Activated CD4-positive, alpha-beta memory T cell treated with anti-CD3 and anti-CD28 coated beads for 36 hours (primary cell): ENCODE data around the gene ADGRG1. TPM values are rescaled to one million over a fixed set of nuclear protein-coding genes. Genes with fewer than 3 reads are reported as not detected.
A peak's percentile ranks its signal among the peaks of the same experiment; 100 is the strongest.

Experiments
- CTCF ChIA-PET: fragments of 350-600 bp; sonication (Branson Sonifier 250); formaldehyde crosslinking; loops from one replicate; lab custom pipeline; 2021; ENCODE audit warnings: antibody characterized with exemption, inconsistent platforms; lab: Charles Lee
- POLR2A ChIA-PET: fragments of 350-600 bp; sonication (Branson Sonifier 250); formaldehyde crosslinking; loops from one replicate; lab custom pipeline; 2021; ENCODE audit warnings: antibody characterized with exemption; lab: Charles Lee
- DNase-seq: peaks from one replicate; pipeline ENCODE4 v3.0.0-alpha.2; 2020
- H3K27ac Mint-ChIP-seq: one replicate; pipeline ENCODE4 v1.8.0; 2021; ENCODE audit warnings: mixed read lengths
- H3K27me3 Mint-ChIP-seq: one replicate; pipeline ENCODE4 v1.8.0; 2021; ENCODE audit warnings: mixed read lengths
- H3K36me3 Mint-ChIP-seq: one replicate; pipeline ENCODE4 v1.8.0; 2021; ENCODE audit warnings: mixed read lengths
- H3K4me1 Mint-ChIP-seq: one replicate; pipeline ENCODE4 v1.8.0; 2021; ENCODE audit warnings: low read depth, mixed read lengths
- H3K4me3 Mint-ChIP-seq: one replicate; pipeline ENCODE4 v1.8.0; 2021; ENCODE audit warnings: mild to moderate bottlenecking, mixed read lengths
- H3K9me3 Mint-ChIP-seq: one replicate; pipeline ENCODE4 v1.8.0; 2021; ENCODE audit warnings: mixed read lengths
- intact Hi-C: fragments of 100-400 bp; cut with micrococcal nuclease; formaldehyde crosslinking; loops from one replicate; pipeline ENCODE4 v1.15.1; 2023
- total RNA-seq, 2 experiments: library from RNA; stranded (reverse); gene quantifications; one replicate each; pipeline ENCODE4 v1.2.3, GENCODE V29; 2021

ADGRG1 gene
- total RNA-seq, 2 experiments from 2014 or later = 4.7 to 6.0 TPM

- Mint-ChIP-seq H3K27ac (no peak within 1 kb of the TSS), H3K4me3 (no peak within 1 kb of the TSS), H3K4me1 (peaks cover 5% of the 10 kb centered on the region), H3K36me3 (no peaks in the 10 kb centered on the region), H3K9me3 (no peaks in the 10 kb centered on the region), H3K27me3 (no peaks in the 10 kb centered on the region)
- POLR2A ChIA-PET = no interaction called here
- peak; percentile 21 for DNase-seq
- intact Hi-C loops = no loop called here
- CTCF ChIA-PET = no interaction called here
Measured at GRCh38 chr16:57694725-57695679, 66.6 kb downstream of the ADGRG1 start, which contains the start of gene DRC7. Gene DRC7, plus strand, starts transcription at chr16:57694806. Its CDS starts 3,144 bp downstream, at chr16:57697950.

DNA sequence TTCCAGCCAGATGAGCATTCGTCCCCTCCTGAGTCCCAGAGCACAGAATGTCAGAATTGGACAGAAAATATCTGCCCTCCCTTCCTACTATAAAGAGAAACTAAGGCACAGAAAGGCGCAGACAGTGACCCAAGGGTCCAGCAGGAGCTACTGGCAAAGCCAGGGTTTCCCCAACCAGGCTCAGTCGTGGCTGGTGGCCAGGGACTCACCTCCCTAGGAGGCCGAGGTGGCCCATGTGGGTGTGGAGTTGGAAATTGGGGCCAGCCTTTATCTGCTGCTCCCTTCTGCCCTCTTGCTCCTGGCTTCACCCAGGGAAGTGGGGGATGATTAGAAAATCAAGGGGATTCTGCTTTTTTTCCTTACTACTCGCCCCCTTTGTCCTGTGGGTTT, 67.2 kb downstream of the ADGRG1 start:
- intact Hi-C loops = no loop called here
- ChIA-PET CTCF (no interaction called here), POLR2A (no interaction called here)
- Mint-ChIP-seq H3K4me1 (peaks cover 3% of the 10 kb centered on the region), H3K4me3 (no peak overlapping the region), H3K9me3 (no peaks in the 10 kb centered on the region), H3K36me3 (no peaks in the 10 kb centered on the region), H3K27me3 (no peaks in the 10 kb centered on the region), H3K27ac (no peak overlapping the region)
- no peak for DNase-seq

- Mint-ChIP-seq H3K4me1 (peaks cover 3% of the 10 kb centered on the region), H3K9me3 (no peaks in the 10 kb centered on the region), H3K4me3 (no peak overlapping the region), H3K36me3 (no peaks in the 10 kb centered on the region), H3K27ac (no peak overlapping the region), H3K27me3 (no peaks in the 10 kb centered on the region)
- intact Hi-C loops = no loop called here
- POLR2A ChIA-PET = no interaction called here
- no peak for DNase-seq
- CTCF ChIA-PET = no interaction called here
Measured at GRCh38 chr16:57696240-57696639, 67.8 kb downstream of the ADGRG1 start.

DNA sequence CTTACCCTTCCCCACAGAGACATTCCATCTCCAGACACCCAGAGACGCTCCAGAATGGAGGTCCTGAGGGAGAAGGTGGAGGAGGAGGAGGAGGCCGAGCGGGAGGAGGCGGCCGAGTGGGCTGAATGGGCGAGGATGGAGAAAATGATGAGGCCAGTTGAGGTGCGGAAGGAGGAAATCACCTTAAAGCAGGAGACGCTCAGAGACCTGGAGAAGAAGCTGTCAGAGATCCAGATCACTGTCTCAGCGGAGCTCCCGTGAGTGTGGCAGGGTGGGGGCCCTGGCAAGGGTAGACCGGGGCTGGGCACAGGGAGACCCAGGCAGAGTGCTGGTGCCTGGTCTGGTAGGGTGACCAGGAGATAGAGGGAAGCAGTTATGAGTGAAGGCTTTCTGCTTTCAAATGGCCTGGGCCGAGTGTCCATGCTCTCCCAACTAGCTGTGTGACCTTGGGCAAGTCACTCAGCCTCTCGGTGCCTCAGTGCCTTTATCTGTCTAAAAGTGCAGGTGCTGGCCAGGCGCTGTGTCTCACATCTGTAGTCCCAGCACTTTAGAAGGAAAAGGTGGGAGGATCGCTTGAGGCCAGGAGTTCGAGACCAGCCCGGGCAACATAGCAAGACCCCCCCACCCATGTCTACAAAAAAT, 69.6 kb downstream of the ADGRG1 start:
- Mint-ChIP-seq H3K9me3 (no peaks in the 10 kb centered on the region), H3K36me3 (no peaks in the 10 kb centered on the region), H3K4me3 (no peak overlapping the region), H3K27me3 (no peaks in the 10 kb centered on the region), H3K4me1 (peaks cover 3% of the 10 kb centered on the region), H3K27ac (no peak overlapping the region)
- CTCF ChIA-PET = no interaction called here
- no peak for DNase-seq
- intact Hi-C loops = no loop called here
- POLR2A ChIA-PET = no interaction called here

DNA sequence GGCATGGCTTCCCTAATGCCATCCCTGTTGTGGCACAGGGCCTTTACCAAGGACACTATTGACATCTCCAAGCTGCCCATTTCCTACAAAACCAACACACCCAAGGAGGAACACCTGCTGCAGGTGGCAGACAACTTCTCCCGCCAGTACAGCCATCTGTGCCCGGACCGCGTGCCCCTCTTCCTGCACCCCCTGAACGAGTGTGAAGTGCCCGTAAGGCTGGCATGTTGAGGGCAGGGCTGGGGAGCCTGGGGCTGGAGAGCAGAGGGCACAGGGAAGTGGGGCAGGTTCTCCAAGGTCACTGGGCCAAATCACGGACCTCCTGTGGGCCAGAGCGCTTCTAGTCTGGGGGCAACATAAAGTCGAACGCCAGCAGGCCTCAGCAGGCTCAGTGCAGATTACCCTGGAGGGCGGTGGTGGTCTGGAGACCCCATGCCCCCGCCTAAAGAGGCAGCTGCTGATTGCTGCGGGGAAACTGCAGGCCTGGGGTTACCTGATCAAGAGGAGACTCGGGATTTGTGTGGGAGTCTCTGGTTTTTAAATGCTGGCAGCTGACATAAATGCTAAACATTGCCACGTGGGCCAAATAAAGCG, 70.5 kb downstream of the ADGRG1 start:
- no peak overlapping the region for H3K27ac Mint-ChIP-seq
- intact Hi-C loops = no loop called here
- peaks cover 3% of the 10 kb centered on the region for H3K4me1 Mint-ChIP-seq
- ChIA-PET POLR2A (no interaction called here), CTCF (no interaction called here)
- H3K27me3 Mint-ChIP-seq = no peaks in the 10 kb centered on the region
- H3K4me3 Mint-ChIP-seq = no peak overlapping the region
- no peaks in the 10 kb centered on the region for H3K36me3 Mint-ChIP-seq
- no peak for DNase-seq
- H3K9me3 Mint-ChIP-seq = no peaks in the 10 kb centered on the region

GRCh38 chr16:57699481-57699880, 71.1 kb downstream of the ADGRG1 start:
- intact Hi-C loops = no loop called here
- Mint-ChIP-seq H3K27me3 (no peaks in the 10 kb centered on the region), H3K36me3 (no peaks in the 10 kb centered on the region), H3K4me1 (peaks cover 3% of the 10 kb centered on the region), H3K27ac (no peak overlapping the region), H3K4me3 (no peak overlapping the region), H3K9me3 (no peaks in the 10 kb centered on the region)
- no peak for DNase-seq
- ChIA-PET CTCF (no interaction called here), POLR2A (no interaction called here)

DNA sequence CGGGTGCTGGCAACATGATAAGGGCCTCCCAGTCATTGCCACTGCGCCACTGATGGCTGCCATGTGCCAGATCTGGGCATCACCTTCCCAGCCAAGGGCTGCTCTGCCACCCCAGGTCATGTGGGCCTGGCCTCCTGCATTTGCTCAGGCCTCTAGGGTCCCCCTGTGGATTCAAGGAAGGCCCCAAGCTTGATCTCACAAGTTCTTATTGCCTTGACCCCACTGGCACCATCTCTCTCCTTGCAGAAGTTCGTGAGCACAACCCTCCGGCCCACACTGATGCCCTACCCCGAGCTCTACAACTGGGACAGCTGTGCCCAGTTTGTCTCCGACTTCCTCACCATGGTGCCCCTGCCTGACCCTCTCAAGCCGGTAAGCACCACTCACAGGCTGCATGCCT, 71.5 kb downstream of the ADGRG1 start:
- intact Hi-C loops = no loop called here
- no peaks in the 10 kb centered on the region for H3K9me3 Mint-ChIP-seq
- ChIA-PET CTCF (no interaction called here), POLR2A (no interaction called here)
- H3K27ac Mint-ChIP-seq = no peak overlapping the region
- no peak overlapping the region for H3K4me3 Mint-ChIP-seq
- DNase-seq = no peak
- no peaks in the 10 kb centered on the region for H3K27me3 Mint-ChIP-seq
- no peaks in the 10 kb centered on the region for H3K36me3 Mint-ChIP-seq
- H3K4me1 Mint-ChIP-seq = no peaks in the 10 kb centered on the region

GRCh38 chr16:57700781-57701551, 72.5 kb downstream of the ADGRG1 start:
- Mint-ChIP-seq H3K27ac (no peak overlapping the region), H3K36me3 (no peaks in the 10 kb centered on the region), H3K9me3 (no peaks in the 10 kb centered on the region), H3K4me3 (no peak overlapping the region), H3K4me1 (no peaks in the 10 kb centered on the region), H3K27me3 (no peaks in the 10 kb centered on the region)
- CTCF ChIA-PET = no interaction called here
- no peak for DNase-seq
- intact Hi-C loops = no loop called here
- POLR2A ChIA-PET = no interaction called here

DNA sequence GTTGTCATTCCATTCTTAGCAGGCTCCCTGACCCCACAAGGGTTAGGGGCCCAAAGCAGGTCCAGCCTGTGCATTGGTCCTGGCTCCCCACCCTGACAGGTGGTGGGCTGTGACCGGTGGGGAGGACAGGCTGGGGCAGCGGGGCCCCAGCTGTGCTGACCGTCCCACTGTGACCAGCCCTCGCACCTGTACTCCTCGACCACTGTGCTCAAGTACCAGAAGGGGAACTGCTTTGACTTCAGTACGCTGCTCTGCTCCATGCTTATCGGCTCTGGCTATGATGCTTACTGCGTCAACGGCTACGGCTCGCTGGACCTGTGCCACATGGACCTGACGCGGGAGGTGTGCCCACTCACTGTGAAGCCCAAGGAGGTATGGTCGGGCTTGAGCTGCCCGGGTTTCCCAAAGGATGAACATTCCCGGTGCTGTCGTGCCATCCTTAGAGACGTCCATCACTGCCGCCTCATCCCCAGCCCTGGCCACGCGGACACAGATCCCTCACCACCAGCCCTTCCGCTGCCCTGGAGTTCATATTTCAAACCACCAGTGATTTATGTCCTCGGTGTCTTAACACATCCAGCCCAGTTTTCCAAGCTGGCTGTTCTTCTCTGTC, 73.4 kb downstream of the ADGRG1 start:
- Mint-ChIP-seq H3K27ac (no peak overlapping the region), H3K4me3 (no peak overlapping the region), H3K36me3 (no peaks in the 10 kb centered on the region), H3K27me3 (no peaks in the 10 kb centered on the region), H3K4me1 (no peaks in the 10 kb centered on the region), H3K9me3 (no peaks in the 10 kb centered on the region)
- ChIA-PET POLR2A (no interaction called here), CTCF (no interaction called here)
- intact Hi-C loops = no loop called here
- DNase-seq = no peak

- H3K9me3 Mint-ChIP-seq = no peaks in the 10 kb centered on the region
- intact Hi-C loops = no loop called here
- H3K4me1 Mint-ChIP-seq = peaks cover 2% of the 10 kb centered on the region
- peaks cover 8% of the 10 kb centered on the region for H3K27me3 Mint-ChIP-seq
- ChIA-PET POLR2A (no interaction called here), CTCF (interaction anchor here (1.5 kb wide), 1 partner anchor 127 kb away, joined by 3 read pairs; no protein-coding TSS in a partner anchor)
- H3K27ac Mint-ChIP-seq = no peak overlapping the region
- no peak for DNase-seq
- no peaks in the 10 kb centered on the region for H3K36me3 Mint-ChIP-seq
- H3K4me3 Mint-ChIP-seq = no peak overlapping the region
Measured at GRCh38 chr16:57703416-57704010, 75.1 kb downstream of the ADGRG1 start.
